HG03457 (cell line): ENCODE measurements around the gene NTMT2.

Experiments
- ATAC-seq: cut with Tn5 transposase; IDR thresholded peaks from one replicate; pipeline ENCODE4 v1.9.1; 2021; ENCODE audit warnings: moderate number of reproducible peaks; ENCODE audit not compliant: unreplicated experiment

Gene NTMT2

DNA sequence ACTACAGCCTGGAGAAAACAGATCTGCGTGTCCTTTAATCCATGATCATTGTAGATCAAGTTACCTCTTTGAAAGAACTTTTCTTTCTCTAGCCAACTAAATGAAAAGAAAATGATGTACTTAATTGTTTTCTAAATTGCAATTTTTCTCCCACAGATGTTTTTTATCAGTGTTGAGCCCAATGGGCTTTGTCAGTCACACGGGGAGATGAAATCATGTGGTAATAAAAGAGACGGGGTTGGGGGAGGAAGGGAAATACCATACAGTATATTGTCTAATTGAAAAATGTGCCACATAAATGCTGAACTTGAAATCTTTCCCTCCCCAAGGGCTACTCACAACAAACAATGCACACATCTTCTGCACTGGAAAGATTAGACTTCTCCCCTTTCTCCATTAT, 58.4 kb downstream of the NTMT2 start:
- ATAC-seq, result no peak

- no peak for ATAC-seq
These were observed 59.5 kb downstream of the NTMT2 start for GRCh38 chr1:170205301-170205700.

- no peak for ATAC-seq
These were observed 63.4 kb downstream of the NTMT2 start for GRCh38 chr1:170209125-170209524.

- ATAC-seq, result no peak
These were observed 64.4 kb downstream of the NTMT2 start for GRCh38 chr1:170210142-170210541.

- ATAC-seq, result no peak
These were observed 67.8 kb downstream of the NTMT2 start for GRCh38 chr1:170213596-170213995.

- no peak for ATAC-seq
These were observed 68.6 kb downstream of the NTMT2 start for GRCh38 chr1:170214117-170215032.

- ATAC-seq, result no peak
These were observed 69.5 kb downstream of the NTMT2 start for GRCh38 chr1:170215072-170215885.

GRCh38 chr1:170217517-170218256, 71.9 kb downstream of the NTMT2 start:
- ATAC-seq, result no peak

- no peak for ATAC-seq
These were observed 72.5 kb downstream of the NTMT2 start for GRCh38 chr1:170218257-170218650.
